Measurements from ENCODE around the gene DLG3. TPM values are rescaled to one million over a fixed set of nuclear protein-coding genes. Genes with fewer than 3 reads are reported as not detected.

Gene DLG3
- total and polyA plus RNA-seq, 10 of the 15 experiments (the other 5 are each of a cell fraction or from before 2014, with no cell fraction given): 1.3 to 32.2 (median 3.9) TPM

DNA sequence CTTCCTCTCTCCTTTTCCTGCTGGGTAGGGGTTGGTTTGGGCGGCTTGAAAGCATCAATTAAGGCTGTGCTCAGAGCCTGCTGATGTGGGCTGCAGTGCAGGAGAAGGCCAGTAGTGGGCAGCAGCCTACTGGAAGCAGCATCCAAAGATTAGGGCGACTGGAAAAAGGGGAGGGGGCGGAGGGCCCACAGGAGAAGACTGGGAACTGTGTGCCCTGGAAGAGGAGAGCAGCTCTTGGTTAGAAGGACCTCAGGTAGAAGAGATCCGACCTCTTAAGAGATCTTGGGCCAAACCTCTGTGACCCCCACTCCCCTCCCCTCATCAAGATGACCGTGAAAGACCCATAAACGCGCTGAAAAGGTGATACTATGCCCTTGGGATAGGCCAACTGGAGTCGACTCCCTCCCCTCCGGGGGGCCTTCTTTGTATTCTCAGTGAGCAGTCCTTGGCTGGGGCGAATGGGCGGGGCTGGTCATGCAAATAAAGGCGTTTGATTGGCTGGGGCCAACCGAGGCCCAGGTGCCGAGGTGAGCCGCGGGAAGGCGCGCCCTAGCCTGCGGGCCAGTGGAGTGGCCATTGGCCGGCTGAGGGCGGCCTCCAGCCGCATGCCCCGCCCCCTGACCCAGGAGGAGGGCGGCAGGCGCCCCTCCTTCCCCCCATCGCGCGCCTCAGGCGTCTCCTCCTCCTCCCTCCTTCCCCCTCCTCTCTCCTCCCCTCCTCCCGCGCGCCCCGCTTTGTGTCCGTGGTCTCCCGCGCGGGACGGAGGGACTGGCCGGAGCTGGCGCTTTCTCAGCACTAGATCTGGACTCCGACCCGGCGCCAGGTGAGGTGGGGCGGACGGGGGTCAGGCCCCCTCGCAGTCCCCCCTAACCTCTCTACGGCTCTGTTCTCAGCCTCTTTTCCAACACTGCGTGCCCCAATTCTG lies 10.1 kb downstream of the DLG3 start:
- H2AFZ ChIP-seq (ENCODE audit: control insufficient read depth, low read depth, low read length): peak overlapping the region; percentile 30
- intact Hi-C loops (cut with micrococcal nuclease; ENCODE audit: unreplicated experiment) (loop anchor here (1.0 to 2.0 kb wide), 2 partner anchors 100 to 210 kb away; no protein-coding TSS in a partner anchor), in situ Hi-C loops (cut with MboI) (loop anchor here (10.0 kb wide), 1 partner anchor 210 kb away; no protein-coding TSS in a partner anchor)
- TF ChIP-seq RAD21 (IDR thresholded peaks at IDR 0.05; ENCODE audit: insufficient read depth, low read depth, low read length): peak; percentile 71
- TF ChIP-seq, protein P1, sequence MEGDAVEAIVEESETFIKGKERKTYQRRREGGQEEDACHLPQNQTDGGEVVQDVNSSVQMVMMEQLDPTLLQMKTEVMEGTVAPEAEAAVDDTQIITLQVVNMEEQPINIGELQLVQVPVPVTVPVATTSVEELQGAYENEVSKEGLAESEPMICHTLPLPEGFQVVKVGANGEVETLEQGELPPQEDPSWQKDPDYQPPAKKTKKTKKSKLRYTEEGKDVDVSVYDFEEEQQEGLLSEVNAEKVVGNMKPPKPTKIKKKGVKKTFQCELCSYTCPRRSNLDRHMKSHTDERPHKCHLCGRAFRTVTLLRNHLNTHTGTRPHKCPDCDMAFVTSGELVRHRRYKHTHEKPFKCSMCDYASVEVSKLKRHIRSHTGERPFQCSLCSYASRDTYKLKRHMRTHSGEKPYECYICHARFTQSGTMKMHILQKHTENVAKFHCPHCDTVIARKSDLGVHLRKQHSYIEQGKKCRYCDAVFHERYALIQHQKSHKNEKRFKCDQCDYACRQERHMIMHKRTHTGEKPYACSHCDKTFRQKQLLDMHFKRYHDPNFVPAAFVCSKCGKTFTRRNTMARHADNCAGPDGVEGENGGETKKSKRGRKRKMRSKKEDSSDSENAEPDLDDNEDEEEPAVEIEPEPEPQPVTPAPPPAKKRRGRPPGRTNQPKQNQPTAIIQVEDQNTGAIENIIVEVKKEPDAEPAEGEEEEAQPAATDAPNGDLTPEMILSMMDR (IDR thresholded peaks at IDR 0.05 in 2 of 3, conservative IDR thresholded peaks at IDR 0.05 in 1 of 3; ENCODE audit: control insufficient read depth in 2 of 3, extremely low read depth in 1 of 3, insufficient read depth in 1 of 3, low read depth in 3 of 3, low read length in 3 of 3): peak; percentile 78 to 91 (median 80)
- TF ChIP-seq, protein P2, sequence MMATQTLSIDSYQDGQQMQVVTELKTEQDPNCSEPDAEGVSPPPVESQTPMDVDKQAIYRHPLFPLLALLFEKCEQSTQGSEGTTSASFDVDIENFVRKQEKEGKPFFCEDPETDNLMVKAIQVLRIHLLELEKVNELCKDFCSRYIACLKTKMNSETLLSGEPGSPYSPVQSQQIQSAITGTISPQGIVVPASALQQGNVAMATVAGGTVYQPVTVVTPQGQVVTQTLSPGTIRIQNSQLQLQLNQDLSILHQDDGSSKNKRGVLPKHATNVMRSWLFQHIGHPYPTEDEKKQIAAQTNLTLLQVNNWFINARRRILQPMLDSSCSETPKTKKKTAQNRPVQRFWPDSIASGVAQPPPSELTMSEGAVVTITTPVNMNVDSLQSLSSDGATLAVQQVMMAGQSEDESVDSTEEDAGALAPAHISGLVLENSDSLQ (IDR thresholded peaks at IDR 0.05): peak; percentile 56
- TF ChIP-seq, protein P3, sequence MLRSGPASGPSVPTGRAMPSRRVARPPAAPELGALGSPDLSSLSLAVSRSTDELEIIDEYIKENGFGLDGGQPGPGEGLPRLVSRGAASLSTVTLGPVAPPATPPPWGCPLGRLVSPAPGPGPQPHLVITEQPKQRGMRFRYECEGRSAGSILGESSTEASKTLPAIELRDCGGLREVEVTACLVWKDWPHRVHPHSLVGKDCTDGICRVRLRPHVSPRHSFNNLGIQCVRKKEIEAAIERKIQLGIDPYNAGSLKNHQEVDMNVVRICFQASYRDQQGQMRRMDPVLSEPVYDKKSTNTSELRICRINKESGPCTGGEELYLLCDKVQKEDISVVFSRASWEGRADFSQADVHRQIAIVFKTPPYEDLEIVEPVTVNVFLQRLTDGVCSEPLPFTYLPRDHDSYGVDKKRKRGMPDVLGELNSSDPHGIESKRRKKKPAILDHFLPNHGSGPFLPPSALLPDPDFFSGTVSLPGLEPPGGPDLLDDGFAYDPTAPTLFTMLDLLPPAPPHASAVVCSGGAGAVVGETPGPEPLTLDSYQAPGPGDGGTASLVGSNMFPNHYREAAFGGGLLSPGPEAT (IDR thresholded peaks at IDR 0.05; ENCODE audit: low read depth): no peak
- peak; percentile 25 to 28; a peak in 1 of 4 replicates for TF ChIP-seq IKZF2 (IDR thresholded peaks at IDR 0.05)
- TF ChIP-seq, protein P4, sequence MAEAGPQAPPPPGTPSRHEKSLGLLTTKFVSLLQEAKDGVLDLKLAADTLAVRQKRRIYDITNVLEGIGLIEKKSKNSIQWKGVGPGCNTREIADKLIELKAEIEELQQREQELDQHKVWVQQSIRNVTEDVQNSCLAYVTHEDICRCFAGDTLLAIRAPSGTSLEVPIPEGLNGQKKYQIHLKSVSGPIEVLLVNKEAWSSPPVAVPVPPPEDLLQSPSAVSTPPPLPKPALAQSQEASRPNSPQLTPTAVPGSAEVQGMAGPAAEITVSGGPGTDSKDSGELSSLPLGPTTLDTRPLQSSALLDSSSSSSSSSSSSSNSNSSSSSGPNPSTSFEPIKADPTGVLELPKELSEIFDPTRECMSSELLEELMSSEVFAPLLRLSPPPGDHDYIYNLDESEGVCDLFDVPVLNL (IDR thresholded peaks at IDR 0.05; ENCODE audit: low read depth, low read length): no peak
- peak; percentile 43; the same call in 1 of the 2 replicates for TF ChIP-seq SMC3 (IDR thresholded peaks at IDR 0.05; ENCODE audit: borderline replicate concordance, low read length)
- TF ChIP-seq RUNX3 (IDR thresholded peaks at IDR 0.05; ENCODE audit: low read length): 0 out of 2 replicates have a peak, but pooled peaks have one; percentile 5
- peak; percentile 23; the same call in 1 of the 2 replicates for TF ChIP-seq POLR2A (IDR thresholded peaks at IDR 0.05; ENCODE audit: low read depth, low read length)
- TF ChIP-seq NFYB (IDR thresholded peaks at IDR 0.05; ENCODE audit: insufficient read depth, low read depth, low read length): peak; percentile 54; the same call in 1 of the 2 replicates
- TF ChIP-seq IRF4 (IDR thresholded peaks at IDR 0.05; ENCODE audit: low read depth, low read length): no peak
- TF ChIP-seq GATAD2B (conservative IDR thresholded peaks at IDR 0.05; ENCODE audit: low read depth): 0 out of 2 replicates have a peak, but pooled peaks have one; percentile 34
- FAIRE-seq (peak; percentile 7), DNase-seq (ENCODE audit: low read depth, low spot score) (no peak), ATAC-seq (peak; percentile 84)
- H3K4me2 ChIP-seq (ENCODE audit: control insufficient read depth, insufficient read depth): peak overlapping the region; percentile 47
- no peaks in the 10 kb centered on the region for H3K27me3 ChIP-seq (replicated peaks in 1 of 2; ENCODE audit: control insufficient read depth in 2 of 2, insufficient read depth in 2 of 2, low read length in 1 of 2)
- 0 out of 2 replicates have a peak overlapping the region, but pooled peaks have one; percentile 25 for H3K27ac ChIP-seq (ENCODE audit: control insufficient read depth, insufficient read depth)
- BruUV-seq (replicated peaks): no TSS peak
- H3K36me3 ChIP-seq (ENCODE audit: control insufficient read depth in 2 of 2, insufficient read depth in 2 of 2, low read length in 1 of 2): no peaks in the 10 kb centered on the region
- H3K79me2 ChIP-seq (ENCODE audit: control insufficient read depth, insufficient read depth, low read length): no peaks in the 10 kb centered on the region
- peaks cover 12% of the 10 kb centered on the region for H3K4me1 ChIP-seq (ENCODE audit: control insufficient read depth, insufficient read depth, low read length)
- H3K9ac ChIP-seq (ENCODE audit: control insufficient read depth, insufficient read depth, low read length): peak overlapping the region; percentile 55
- peak overlapping the region; percentile 61 for H3K4me3 ChIP-seq
- H3K9me3 ChIP-seq (replicated peaks; ENCODE audit: control insufficient read depth, insufficient read depth, low read length): no peaks in the 10 kb centered on the region
- CTCF ChIA-PET: interaction anchor here (0.6 to 2.2 kb wide), 6 partner anchors 10 to 496 kb away, joined by 3 to 8 read pairs (median 3); no protein-coding TSS in a partner anchor
- POLR2A ChIA-PET: interaction anchor here (0.7 kb wide), 1 partner anchor 1141 kb away, joined by 5 read pairs; no protein-coding TSS in a partner anchor
- WGBS (ENCODE audit: insufficient coverage, insufficient replicate concordance, low lambda C conversion rate, missing lambda C conversion rate): 17% methylated on average over 30 of the region's 48 CpGs
- SMC1A ChIA-PET (ENCODE audit: uncharacterized antibody, unreplicated experiment): no interaction called here
- no peaks in the 10 kb centered on the region for H4K20me1 ChIP-seq (ENCODE audit: control insufficient read depth, insufficient read depth)
- RAD21 ChIA-PET (ENCODE audit: unreplicated experiment): interaction anchor here (0.6 to 1.3 kb wide), 3 partner anchors 16 to 116 kb away, joined by 3 read pairs; no protein-coding TSS in a partner anchor
